ENCODE data around the gene RYR2. TPM values are rescaled to one million over a fixed set of nuclear protein-coding genes. Genes with fewer than 3 reads are reported as not detected.
"Not testable (repeated sequence)": the region's sequence is repeated elsewhere in the genome, so short reads cannot be mapped to it uniquely, and the experiment has no call there.

RYR2 gene
- polyA plus RNA-seq, 1 donor = 3.1 TPM

GRCh38 chr1:237812061-237812460 lies 770.1 kb downstream of the RYR2 start:
- DNase-seq = no peak

GRCh38 chr1:237814319-237814924 lies 772.4 kb downstream of the RYR2 start:
- no peak for DNase-seq

GRCh38 chr1:237817277-237817676 lies 775.3 kb downstream of the RYR2 start:
- DNase-seq = no peak

- DNase-seq = not testable (repeated sequence)
Measured at GRCh38 chr1:237820634-237821033, 778.6 kb downstream of the RYR2 start.

GRCh38 chr1:237832858-237833257 lies 790.9 kb downstream of the RYR2 start:
- no peak for DNase-seq

- DNase-seq = no peak
Measured at GRCh38 chr1:237834048-237834447, 792.1 kb downstream of the RYR2 start.

GRCh38 chr1:237834461-237834860 lies 792.5 kb downstream of the RYR2 start:
- peak; percentile 29 for DNase-seq

GRCh38 chr1:237838320-237838719 lies 796.3 kb downstream of the RYR2 start:
- no peak for DNase-seq

- no peak for DNase-seq
Measured at GRCh38 chr1:237838904-237839534, 797.0 kb downstream of the RYR2 start.

GRCh38 chr1:237841485-237841884 lies 799.5 kb downstream of the RYR2 start:
- DNase-seq = no peak

- DNase-seq = not testable (repeated sequence)
Measured at GRCh38 chr1:237843516-237843915, 801.5 kb downstream of the RYR2 start.

GRCh38 chr1:237851210-237851845 lies 809.3 kb downstream of the RYR2 start:
- DNase-seq = peak; percentile 11

- DNase-seq = no peak
Measured at GRCh38 chr1:237852342-237852741, 810.4 kb downstream of the RYR2 start.

GRCh38 chr1:237857455-237857854 lies 815.5 kb downstream of the RYR2 start:
- no peak for DNase-seq

GRCh38 chr1:237858992-237859391 lies 817.0 kb downstream of the RYR2 start:
- no peak for DNase-seq

GRCh38 chr1:237861944-237862343 lies 820.0 kb downstream of the RYR2 start:
- DNase-seq = no peak

- DNase-seq = no peak
Measured at GRCh38 chr1:237863234-237863633, 821.2 kb downstream of the RYR2 start.

- peak; percentile 58 for DNase-seq
Measured at GRCh38 chr1:237864338-237865244, 822.6 kb downstream of the RYR2 start.

- no peak for DNase-seq
Measured at GRCh38 chr1:237867380-237867888, 825.5 kb downstream of the RYR2 start.

- no peak for DNase-seq
Measured at GRCh38 chr1:237868817-237869600, 827.0 kb downstream of the RYR2 start.

- no peak for DNase-seq
Measured at GRCh38 chr1:237873487-237874211, 831.7 kb downstream of the RYR2 start.
